ENCODE data around the gene ITGB1BP2.
"Not testable (repeated sequence)": the region's sequence is repeated elsewhere in the genome, so short reads cannot be mapped to it uniquely, and the experiment has no call there.

DNA sequence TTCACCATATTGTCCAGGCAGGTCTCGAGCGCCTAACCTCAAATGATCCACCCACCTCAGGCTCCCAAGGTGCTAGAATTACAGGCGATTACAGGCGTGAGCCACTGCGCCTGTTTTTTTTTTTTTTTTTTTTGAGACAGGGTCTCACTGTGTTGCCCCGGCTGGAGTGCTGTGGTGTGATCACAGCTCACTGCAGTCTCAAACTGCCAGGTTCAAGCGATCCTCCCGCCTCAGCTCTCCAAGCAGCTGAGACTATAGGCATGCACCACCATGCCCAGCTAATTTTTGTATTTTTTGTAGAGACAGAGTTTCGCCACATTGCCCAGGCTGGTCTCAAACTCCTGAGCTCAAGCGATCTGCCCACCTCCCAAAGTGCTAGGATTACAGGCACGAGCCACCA is 22.9 kb downstream of the ITGB1BP2 start:
- TF ChIP-seq, protein P1, sequence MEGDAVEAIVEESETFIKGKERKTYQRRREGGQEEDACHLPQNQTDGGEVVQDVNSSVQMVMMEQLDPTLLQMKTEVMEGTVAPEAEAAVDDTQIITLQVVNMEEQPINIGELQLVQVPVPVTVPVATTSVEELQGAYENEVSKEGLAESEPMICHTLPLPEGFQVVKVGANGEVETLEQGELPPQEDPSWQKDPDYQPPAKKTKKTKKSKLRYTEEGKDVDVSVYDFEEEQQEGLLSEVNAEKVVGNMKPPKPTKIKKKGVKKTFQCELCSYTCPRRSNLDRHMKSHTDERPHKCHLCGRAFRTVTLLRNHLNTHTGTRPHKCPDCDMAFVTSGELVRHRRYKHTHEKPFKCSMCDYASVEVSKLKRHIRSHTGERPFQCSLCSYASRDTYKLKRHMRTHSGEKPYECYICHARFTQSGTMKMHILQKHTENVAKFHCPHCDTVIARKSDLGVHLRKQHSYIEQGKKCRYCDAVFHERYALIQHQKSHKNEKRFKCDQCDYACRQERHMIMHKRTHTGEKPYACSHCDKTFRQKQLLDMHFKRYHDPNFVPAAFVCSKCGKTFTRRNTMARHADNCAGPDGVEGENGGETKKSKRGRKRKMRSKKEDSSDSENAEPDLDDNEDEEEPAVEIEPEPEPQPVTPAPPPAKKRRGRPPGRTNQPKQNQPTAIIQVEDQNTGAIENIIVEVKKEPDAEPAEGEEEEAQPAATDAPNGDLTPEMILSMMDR (conservative IDR thresholded peaks at IDR 0.05; ENCODE audit: low read length): not testable (repeated sequence)
- not testable (repeated sequence) for TF ChIP-seq EZH2phosphoT487 (IDR thresholded peaks at IDR 0.05; ENCODE audit: borderline replicate concordance, low read depth, low read length)

All from OCI-LY7 (cell line).